HG03354 (cell line): ENCODE data around the gene LMBRD1.
"Not testable (repeated sequence)": the region's sequence is repeated elsewhere in the genome, so short reads cannot be mapped to it uniquely, and the experiment has no call there.

Experiments
- ATAC-seq: cut with Tn5 transposase; IDR thresholded peaks from one replicate; pipeline ENCODE4 v1.9.1; 2021; ENCODE audit warnings: mild to moderate bottlenecking; ENCODE audit not compliant: unreplicated experiment, poor library complexity, severe bottlenecking

LMBRD1 gene

DNA sequence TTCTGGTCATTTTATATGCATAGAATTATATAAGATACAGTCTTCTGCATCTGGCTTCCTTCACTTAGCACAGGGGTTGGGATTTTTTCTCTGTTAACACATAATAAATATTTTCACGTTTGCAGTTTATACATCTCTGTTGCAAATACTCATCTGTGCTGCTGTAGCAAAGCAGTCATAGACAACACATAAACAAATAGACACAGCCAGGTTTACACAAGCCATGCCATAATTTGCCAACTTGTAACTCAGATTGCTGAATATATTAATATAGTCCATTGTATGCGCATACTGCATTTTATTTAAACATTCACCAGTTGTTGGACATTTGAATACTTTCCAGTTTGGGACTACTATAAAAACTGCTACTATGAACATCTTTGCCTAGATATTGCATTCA lies 35.0 kb downstream of the LMBRD1 start:
- no peak for ATAC-seq

DNA sequence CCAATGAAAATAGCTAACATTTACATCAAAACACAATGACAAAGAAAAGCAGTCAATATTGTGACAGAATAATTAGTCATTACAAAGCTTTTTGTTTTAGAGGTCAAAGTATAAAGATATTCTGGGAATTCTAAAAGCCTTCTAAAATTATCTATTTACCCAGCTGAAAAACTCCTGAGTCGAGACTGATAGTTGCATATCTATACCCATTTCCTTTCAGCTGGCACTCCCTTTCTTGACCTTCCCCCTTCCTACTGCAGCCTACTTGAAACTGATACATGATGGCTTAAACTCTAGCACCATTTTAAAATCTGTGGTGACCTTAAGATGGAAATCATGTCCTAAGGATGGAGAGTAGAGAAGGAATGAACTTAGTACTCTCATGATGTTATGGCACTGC lies 38.6 kb downstream of the LMBRD1 start:
- no peak for ATAC-seq

DNA sequence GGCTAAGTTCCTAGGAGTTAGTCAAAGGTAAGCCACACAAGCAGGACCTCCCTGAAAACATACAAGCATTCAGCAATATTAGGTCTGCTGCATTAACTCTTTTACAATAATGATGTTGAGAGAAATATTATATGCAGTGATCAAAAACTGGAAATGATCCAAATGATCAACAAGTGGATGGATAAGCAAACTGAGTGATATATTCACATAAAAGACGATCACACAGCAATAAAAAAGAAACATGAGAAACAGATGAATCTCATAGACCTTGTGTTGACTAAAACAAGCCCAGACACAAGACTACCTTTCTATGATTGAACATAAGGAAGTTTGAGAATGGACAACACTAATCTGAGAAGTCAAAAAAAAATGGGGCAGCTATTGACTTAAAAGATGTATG lies 39.9 kb downstream of the LMBRD1 start:
- ATAC-seq: no peak

DNA sequence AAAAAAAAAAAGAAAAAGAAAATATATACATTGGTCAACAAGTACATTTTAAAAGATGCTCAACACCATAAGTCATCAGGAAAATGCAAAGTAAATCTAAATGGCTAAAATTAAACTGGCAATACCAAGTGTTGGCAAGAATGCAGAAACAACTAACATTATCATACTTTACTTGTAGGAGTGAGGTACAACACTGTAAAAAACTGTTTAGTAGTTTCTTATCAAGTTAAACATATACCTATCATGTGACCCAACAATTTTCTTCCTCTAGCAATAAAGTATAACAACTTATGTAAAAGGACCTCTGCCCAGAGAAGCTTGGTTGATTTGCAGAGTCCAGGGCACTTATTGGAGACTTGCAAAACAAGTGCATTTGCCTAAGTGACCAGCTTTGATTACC lies 40.4 kb downstream of the LMBRD1 start:
- no peak for ATAC-seq

GRCh38 chr6:69735027-69735426 lies 61.8 kb downstream of the LMBRD1 start:
- ATAC-seq: no peak

- peak; percentile 80 for ATAC-seq
Measured at GRCh38 chr6:69732640-69733039, 64.2 kb downstream of the LMBRD1 start.

DNA sequence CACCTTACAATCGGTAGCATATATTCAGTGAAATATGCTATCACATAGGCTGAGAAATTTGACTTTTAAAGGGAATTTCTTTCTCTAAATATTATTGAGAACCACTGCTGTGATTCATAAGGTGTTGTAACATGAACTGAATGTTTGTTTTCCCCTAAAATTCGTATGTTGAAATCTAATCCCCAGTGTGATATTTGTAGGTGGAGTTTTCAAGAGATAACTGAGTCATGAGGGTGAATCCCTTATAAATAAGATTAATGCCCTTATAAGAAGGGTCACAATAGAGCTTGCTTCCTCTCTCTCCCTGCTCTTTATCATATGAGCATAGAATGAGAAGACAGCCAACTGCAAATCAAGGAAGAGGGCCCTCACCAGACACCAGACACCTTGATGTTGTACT lies 64.8 kb downstream of the LMBRD1 start:
- no peak for ATAC-seq

DNA sequence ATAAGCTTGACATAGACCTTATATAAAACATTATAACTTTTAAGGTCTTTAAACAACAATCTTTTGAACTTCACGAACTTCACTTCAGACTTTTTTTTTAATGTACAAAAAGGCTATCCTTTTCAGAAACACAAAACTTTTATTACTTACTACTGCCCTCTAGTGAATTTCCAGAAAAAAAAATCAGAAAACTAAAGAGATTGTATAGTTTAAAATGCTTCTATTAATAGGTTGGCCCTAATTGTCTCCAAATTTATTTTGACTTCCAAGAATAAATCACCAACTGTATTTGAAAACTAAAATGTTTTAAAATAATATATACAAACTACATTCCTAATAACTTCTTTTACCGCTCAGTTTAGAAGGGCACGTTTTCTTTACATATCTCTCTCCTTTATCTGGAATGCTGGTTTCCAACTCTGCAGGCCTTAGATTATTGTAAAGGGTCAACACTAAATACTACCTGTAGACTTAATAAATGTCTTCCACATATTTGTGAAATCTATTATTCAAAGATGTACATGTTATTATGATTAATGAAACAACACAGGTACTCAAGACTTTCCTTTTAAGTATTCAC lies 66.8 kb downstream of the LMBRD1 start:
- no peak for ATAC-seq

DNA sequence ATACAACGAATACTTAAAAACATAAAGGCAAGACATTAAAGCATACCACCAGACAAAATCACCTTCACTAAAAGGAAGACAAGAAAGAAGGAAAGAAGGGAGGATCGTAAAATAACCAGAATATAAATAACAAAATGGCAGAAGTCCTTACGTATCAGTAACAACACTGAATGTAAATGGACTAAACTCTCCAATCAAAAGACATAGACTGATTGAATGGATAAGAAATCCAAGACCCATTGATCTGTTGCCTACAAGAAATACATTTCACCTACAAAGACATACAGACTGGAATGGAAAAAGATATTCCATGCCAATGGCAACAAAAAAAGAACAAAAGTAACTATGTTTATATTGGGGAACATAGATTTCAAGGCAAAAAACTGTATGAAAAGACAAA lies 74.1 kb downstream of the LMBRD1 start:
- no peak for ATAC-seq

- ATAC-seq: peak; percentile 74
Measured at GRCh38 chr6:69719602-69720193, 77.1 kb downstream of the LMBRD1 start.

- no peak for ATAC-seq
Measured at GRCh38 chr6:69706724-69707123, 90.1 kb downstream of the LMBRD1 start.

DNA sequence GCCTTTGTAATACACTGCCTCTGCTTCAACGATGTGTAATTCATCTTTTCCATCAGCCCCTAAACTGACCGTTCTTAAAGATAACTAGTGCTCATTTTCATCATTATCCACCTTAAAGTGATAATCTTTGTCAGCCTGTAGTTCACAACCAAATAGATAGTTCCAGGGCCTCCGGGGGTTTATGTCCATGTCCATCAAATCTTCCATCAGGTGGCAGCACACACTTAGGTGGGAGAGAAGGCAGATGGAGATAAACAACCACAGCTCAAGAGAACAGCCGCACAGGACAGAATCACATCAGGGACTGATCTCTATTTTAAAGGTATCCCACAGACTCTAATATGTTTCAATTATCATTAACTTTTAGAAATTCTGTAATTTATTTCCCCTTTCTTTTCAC lies 90.9 kb downstream of the LMBRD1 start:
- ATAC-seq: no peak

- no peak for ATAC-seq
Measured at GRCh38 chr6:69704916-69705315, 91.9 kb downstream of the LMBRD1 start.

DNA sequence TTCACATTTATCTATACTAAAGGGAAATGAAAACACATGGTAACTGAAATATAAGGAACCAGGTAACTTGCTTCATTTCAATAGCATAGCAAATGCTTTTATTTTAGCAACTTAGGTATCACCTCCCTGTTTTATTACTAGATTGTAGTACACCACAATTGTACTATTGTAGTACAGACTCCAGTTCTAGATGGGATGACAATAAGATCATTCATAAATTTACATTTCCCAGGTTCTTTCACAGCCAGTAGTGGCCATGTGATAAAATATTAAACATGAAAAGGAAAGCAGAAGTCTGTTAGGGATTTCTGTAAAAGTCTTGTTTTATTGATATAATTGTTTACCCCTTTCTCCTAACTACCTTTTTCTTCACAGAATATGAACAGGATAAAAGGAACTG lies 97.2 kb downstream of the LMBRD1 start:
- ATAC-seq: no peak

DNA sequence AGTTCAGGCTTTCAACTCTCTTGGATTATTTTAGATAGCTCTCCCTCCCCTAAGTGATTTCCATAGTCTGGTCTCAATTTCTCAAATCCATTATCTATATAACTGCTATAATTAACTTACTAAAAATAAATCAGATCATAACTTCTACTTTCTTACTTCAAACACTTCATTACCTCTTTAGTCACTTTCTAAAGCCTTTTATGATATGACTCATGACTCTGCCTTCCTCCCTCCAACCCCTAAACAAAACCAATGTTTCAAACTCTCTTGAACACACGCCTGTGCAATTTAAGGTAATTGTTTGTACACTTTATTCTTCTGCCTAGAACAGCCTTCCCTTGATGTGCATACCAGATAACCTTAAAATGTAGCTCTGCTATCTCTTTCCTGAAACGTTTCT lies 100.5 kb downstream of the LMBRD1 start:
- ATAC-seq: no peak

GRCh38 chr6:69693762-69694161 lies 103.0 kb downstream of the LMBRD1 start:
- no peak for ATAC-seq

GRCh38 chr6:69690986-69691385 lies 105.8 kb downstream of the LMBRD1 start:
- no peak for ATAC-seq

DNA sequence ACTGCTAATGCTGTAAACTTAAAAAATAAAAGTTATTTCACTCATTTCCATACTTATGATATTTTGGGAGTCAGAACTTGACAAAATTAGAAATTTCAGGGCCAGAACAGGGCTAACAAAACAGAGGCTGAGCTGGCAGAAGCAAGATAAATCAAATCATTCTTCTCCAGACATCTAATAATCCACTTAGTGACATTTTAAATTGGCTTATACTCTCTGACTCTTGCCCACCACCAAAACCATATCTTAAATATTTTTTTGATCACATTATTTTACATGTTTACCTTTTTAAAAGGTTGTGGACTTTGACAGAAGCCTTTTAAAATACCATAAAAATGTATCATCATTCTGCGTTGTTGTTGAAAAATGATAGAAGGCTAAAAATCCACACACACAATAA lies 116.5 kb downstream of the LMBRD1 start:
- ATAC-seq: no peak

GRCh38 chr6:69673298-69673697 lies 123.5 kb downstream of the LMBRD1 start:
- no peak for ATAC-seq

DNA sequence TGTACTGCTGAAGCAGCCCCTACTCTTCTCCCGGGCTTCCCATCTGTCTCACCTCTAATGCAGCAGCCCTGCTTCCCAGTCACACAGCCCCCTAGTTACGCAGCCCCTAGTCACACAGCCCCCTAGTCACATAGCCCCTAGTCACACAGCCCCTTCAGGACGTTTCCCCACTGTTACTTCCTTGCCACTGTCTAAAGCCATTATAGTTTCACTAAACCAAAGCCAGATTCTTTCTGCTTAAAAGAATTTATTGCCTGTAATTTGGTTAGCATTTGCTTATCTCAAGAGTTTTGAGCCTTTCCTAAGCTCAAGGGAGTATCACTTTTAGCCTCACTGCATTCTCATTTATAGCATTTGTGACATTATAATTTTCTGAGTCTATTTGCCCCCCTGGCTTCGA lies 127.9 kb downstream of the LMBRD1 start:
- no peak for ATAC-seq

GRCh38 chr6:69666779-69667178 lies 130.0 kb downstream of the LMBRD1 start:
- not testable (repeated sequence) for ATAC-seq

DNA sequence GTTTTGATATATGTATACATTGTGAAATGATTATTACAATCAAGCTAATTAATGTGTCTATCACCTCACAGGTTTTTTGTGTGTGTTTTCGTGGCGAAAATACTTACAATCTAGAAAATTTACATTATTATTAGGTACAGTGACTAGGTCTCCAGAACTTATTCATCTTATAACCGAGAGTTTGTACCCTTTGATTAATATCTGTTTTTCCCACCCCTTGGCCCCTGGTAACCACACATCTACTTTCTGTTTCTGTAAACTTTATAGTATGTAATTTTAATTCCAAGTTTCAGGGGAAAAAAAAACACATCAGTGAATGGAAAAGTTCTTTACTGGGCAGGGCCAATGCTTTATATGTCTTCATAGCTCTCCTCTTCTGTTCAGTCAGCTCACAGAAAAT lies 131.4 kb downstream of the LMBRD1 start:
- ATAC-seq: no peak
